ENCODE results near the gene IRF1. TPM values are rescaled to one million over a fixed set of nuclear protein-coding genes. Genes with fewer than 3 reads are reported as not detected.
"Not testable (repeated sequence)": the region's sequence is repeated elsewhere in the genome, so short reads cannot be mapped to it uniquely, and the experiment has no call there.

Gene IRF1
- total and polyA plus RNA-seq, 2 of the 8 experiments (the other 6 are each of a cell fraction or from before 2014, with no cell fraction given), result 4.0 to 8.5 TPM

- not testable (repeated sequence) for FAIRE-seq
- 88% methylated on average over 3 of the region's 3 CpGs; no CpG with 5 or more reads in 1 of the 2 experiments for WGBS, 2 experiments (ENCODE audit: extremely low coverage in 1 of 2, insufficient coverage in 1 of 2, insufficient read length in 1 of 2, insufficient replicate concordance in 2 of 2, low coverage in 1 of 2, low lambda C conversion rate in 2 of 2, missing lambda C conversion rate in 1 of 2)
Observed at GRCh38 chr5:132438267-132438645, 52.3 kb downstream of the IRF1 start.

More at GRCh38 chr5:132438267-132438645, 52.3 kb downstream of the IRF1 start:
- H2AFZ ChIP-seq (ENCODE audit: low read length); H3K4me2 ChIP-seq (ENCODE audit: insufficient read depth in 1 of 2, low read depth in 2 of 2, low read length in 2 of 2); H3K79me1 ChIP-seq (ENCODE audit: low read depth, low read length); H3K27me3 ChIP-seq (replicated peaks in 1 of 4; ENCODE audit: control insufficient read depth in 3 of 4, extremely low read depth in 1 of 4, insufficient read depth in 3 of 4, low read length in 3 of 4); H4K91ac ChIP-seq (replicated peaks; ENCODE audit: insufficient read length, low read length); H2BK12ac ChIP-seq (ENCODE audit: low read depth, low read length); H3K9ac ChIP-seq (replicated peaks in 1 of 4; ENCODE audit: extremely low read depth in 1 of 4, low read depth in 3 of 4, low read length in 3 of 4); H3K23me2 ChIP-seq (ENCODE audit: low read depth, low read length); H2BK20ac ChIP-seq (ENCODE audit: low read length); H3K14ac ChIP-seq (ENCODE audit: insufficient read length); H2AK5ac ChIP-seq (ENCODE audit: low read depth, low read length); H3K56ac ChIP-seq (replicated peaks; ENCODE audit: insufficient read length, low read depth, low read length); H3K36me3 ChIP-seq (ENCODE audit: control insufficient read depth in 2 of 4, insufficient read depth in 4 of 4, low read length in 3 of 4); DNase-seq (ENCODE audit: low read depth in 1 of 2, low spot score in 2 of 2); H3K4ac ChIP-seq (replicated peaks; ENCODE audit: insufficient read length, low read depth, low read length); H3K4me3 ChIP-seq (ENCODE audit: extremely low read depth in 1 of 4, insufficient read depth in 2 of 4, low read depth in 3 of 4, low read length in 4 of 4); H4K8ac ChIP-seq (ENCODE audit: extremely low read depth, insufficient read depth, low read length); H3K9me3 ChIP-seq (ENCODE audit: insufficient read depth in 2 of 2, low read depth in 1 of 2, low read length in 1 of 2); H3K23ac ChIP-seq (ENCODE audit: insufficient read length); H2BK5ac ChIP-seq (ENCODE audit: low read depth, low read length); H2BK120ac ChIP-seq (replicated peaks; ENCODE audit: low read depth, low read length); H4K20me1 ChIP-seq (replicated peaks in 1 of 2; ENCODE audit: control insufficient read depth in 1 of 2, insufficient read depth in 2 of 2, low read length in 2 of 2); H3K27ac ChIP-seq (ENCODE audit: low read depth, low read length); H3K79me2 ChIP-seq (ENCODE audit: control insufficient read depth in 1 of 2, insufficient read depth in 2 of 2, low read length in 2 of 2); H4K5ac ChIP-seq (ENCODE audit: insufficient read length, low read depth, low read length); H2BK15ac ChIP-seq (ENCODE audit: low read length); H3K18ac ChIP-seq (ENCODE audit: extremely low read depth, low read length); H3K4me1 ChIP-seq (replicated peaks in 1 of 4; ENCODE audit: control insufficient read depth in 3 of 4, insufficient read depth in 4 of 4, low read length in 3 of 4): not testable (repeated sequence)
- CTCF ChIA-PET (ENCODE audit: partially characterized antibody), result interaction anchor here (0.6 to 3.1 kb wide), 12 partner anchors 9 to 188 kb away, joined by 3 to 20 read pairs (median 4); no protein-coding TSS in a partner anchor
- POLR2A ChIA-PET (ENCODE audit: partially characterized antibody), result interaction anchor here (1.2 to 1.8 kb wide), 4 partner anchors 11 to 41 kb away, joined by 3 to 8 read pairs (median 4); no protein-coding TSS in a partner anchor

Measured in H1 (cell line).